Measurements from ENCODE around the gene BCAS3. TPM values are rescaled to one million over a fixed set of nuclear protein-coding genes. Genes with fewer than 3 reads are reported as not detected.

BCAS3 gene
- total RNA-seq, 2 donors from 2014 or later, result 44.1 to 71.5 TPM

DNA sequence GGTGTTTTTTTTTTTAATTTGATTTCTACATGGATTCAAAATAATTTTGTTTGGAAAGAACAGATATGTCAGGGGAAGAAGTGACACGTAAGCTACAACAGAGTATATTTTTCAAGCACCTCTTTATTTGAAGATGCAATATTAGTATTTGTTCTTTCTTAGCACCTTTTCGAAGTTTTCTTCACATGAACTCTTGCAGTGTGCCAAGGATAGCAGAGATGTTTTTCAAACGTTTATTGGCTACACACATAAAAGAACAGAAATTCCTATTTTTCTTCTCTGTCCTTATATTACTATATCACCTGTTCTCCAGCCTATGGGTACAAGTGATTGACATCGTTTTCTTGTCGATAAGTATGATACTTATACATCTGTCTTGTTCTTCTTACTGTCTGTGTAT is 529.3 kb downstream of the BCAS3 start:
- ATAC-seq (no peak), DNase-seq (no peak)
- intact Hi-C loops (cut with DNase I), result no loop called here
- Histone ChIP-seq H3K4me1 (peaks cover 11% of the 10 kb centered on the region), H3K27ac (no peak overlapping the region), H3K9me3 (no peaks in the 10 kb centered on the region), H3K27me3 (no peaks in the 10 kb centered on the region), H3K36me3 (replicated peaks in 1 of 2; ENCODE audit: insufficient read depth in 1 of 2, low read depth in 2 of 2) (no peaks in the 10 kb centered on the region), H3K4me3 (no peak overlapping the region)
- TF ChIP-seq POLR2A (IDR thresholded peaks at IDR 0.05), result no peak
- TF ChIP-seq, protein P1, sequence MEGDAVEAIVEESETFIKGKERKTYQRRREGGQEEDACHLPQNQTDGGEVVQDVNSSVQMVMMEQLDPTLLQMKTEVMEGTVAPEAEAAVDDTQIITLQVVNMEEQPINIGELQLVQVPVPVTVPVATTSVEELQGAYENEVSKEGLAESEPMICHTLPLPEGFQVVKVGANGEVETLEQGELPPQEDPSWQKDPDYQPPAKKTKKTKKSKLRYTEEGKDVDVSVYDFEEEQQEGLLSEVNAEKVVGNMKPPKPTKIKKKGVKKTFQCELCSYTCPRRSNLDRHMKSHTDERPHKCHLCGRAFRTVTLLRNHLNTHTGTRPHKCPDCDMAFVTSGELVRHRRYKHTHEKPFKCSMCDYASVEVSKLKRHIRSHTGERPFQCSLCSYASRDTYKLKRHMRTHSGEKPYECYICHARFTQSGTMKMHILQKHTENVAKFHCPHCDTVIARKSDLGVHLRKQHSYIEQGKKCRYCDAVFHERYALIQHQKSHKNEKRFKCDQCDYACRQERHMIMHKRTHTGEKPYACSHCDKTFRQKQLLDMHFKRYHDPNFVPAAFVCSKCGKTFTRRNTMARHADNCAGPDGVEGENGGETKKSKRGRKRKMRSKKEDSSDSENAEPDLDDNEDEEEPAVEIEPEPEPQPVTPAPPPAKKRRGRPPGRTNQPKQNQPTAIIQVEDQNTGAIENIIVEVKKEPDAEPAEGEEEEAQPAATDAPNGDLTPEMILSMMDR (IDR thresholded peaks at IDR 0.05), result no peak
- 90 to 96% methylated on average over 5 of the region's 5 CpGs for WGBS, 2 donors

DNA sequence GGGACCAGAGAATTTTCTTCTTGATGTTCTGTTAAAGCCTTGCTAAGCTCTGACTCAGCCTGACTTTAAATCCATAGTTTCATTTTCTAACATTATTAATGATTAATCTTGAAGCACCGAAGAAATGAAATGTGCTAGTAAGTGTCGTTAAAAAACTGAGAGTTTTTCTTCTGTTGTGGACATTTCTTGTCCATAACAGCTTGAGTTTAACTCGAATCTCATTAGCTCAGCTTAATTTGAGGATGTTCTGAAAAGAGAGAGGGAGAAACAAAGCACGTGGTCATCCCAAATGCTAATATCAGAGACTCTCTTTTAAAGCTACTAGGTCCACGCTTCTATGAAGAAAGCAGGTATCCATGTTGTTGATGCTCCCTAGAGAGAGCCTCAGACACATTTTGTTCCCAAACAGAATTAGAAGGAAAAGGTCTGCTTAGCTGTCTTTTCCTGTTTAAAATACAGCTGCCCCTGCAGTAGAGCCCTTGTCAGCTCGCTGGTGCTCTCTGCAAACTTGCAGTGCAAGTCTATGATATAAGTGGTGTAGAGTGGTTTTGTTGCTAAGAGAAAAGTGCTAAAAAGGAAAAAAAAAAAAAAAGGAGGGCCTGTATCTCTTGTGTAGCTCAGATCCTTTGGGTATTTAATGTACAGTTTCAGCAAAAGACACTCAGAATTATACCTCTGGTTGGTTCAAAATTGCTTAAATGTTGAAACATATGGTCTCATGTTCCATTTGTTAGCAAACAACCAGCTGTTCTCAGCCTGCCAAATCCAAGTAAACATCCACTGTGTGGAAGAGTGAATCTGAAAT is 530.9 kb downstream of the BCAS3 start:
- peak; percentile 81 for ATAC-seq

DNA sequence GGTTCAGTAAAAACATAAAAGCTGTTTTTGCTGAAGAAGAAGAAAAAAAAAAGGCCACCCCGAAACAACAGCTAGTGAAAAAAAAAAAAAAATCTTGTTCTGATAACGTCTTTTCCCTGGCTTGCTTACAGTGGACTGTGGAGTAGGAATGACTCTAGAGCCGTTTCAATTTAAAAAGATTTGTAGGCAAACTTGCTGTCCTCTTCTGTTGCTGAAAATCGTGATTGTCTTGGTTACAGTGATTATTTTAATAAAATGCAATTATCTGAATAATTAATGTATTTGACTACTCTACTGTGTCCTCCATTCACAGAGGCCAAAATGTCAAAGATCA is 531.4 kb downstream of the BCAS3 start:
- H3K4me3 ChIP-seq, result no peak overlapping the region
- H3K36me3 ChIP-seq (replicated peaks in 1 of 2; ENCODE audit: insufficient read depth in 1 of 2, low read depth in 2 of 2), result no peaks in the 10 kb centered on the region
- intact Hi-C loops (cut with DNase I), result no loop called here
- H3K9me3 ChIP-seq, result no peaks in the 10 kb centered on the region
- TF ChIP-seq, protein P1 (IDR thresholded peaks at IDR 0.05), result no peak
- no peak for TF ChIP-seq POLR2A (IDR thresholded peaks at IDR 0.05)
- H3K4me1 ChIP-seq, result peaks cover 11% of the 10 kb centered on the region
- DNase-seq, result no peak
- no peaks in the 10 kb centered on the region for H3K27me3 ChIP-seq
- ATAC-seq, result peak; percentile 36
- H3K27ac ChIP-seq, result peak overlapping the region in 3 of 4 donors; percentile 60 to 75 (median 69)
- 27 to 36% methylated on average over 4 of the region's 4 CpGs for WGBS, 2 donors

More for the DNA sequence above, 530.9 kb downstream of the BCAS3 start:
- TF ChIP-seq, protein P1 (IDR thresholded peaks at IDR 0.05), result no peak
- peak in 1 of 3 donors; percentile 38 for TF ChIP-seq POLR2A (IDR thresholded peaks at IDR 0.05)
- Histone ChIP-seq H3K27ac (peak overlapping the region in 3 of 4 donors; percentile 60 to 75 (median 69)), H3K4me3 (peak overlapping the region in 1 of 2 donors; percentile 23), H3K9me3 (no peaks in the 10 kb centered on the region), H3K36me3 (replicated peaks in 1 of 2; ENCODE audit: insufficient read depth in 1 of 2, low read depth in 2 of 2) (no peaks in the 10 kb centered on the region), H3K4me1 (peaks cover 11% of the 10 kb centered on the region), H3K27me3 (no peaks in the 10 kb centered on the region)
- WGBS, 2 donors, result 15 to 17% methylated on average over 6 of the region's 6 CpGs
- intact Hi-C loops (cut with DNase I), result no loop called here
- peak in 2 of 4 donors; percentile 16 to 30 for DNase-seq

DNA sequence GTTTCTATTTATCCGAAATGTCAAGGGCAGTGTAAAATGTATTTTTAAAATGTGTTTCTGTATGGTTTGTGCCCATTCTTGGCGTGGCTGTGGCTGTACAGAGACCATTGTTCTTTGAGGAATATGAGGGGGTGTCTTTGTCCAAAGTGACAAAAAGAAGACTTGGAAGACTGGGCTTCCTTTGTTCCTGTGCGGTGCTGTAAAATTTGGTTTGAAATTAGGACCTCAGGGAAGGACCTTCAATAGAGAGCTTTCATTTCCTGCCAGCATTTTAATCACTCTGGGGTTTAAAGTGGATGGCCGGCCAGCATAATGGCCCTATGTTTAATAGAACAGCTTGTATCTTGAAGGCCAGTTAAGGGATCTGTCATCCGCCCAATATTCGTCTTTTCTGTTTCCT is 531.9 kb downstream of the BCAS3 start:
- DNase-seq (peak in 1 of 4 donors; percentile 9), ATAC-seq (no peak)
- intact Hi-C loops (cut with DNase I), result no loop called here
- H3K9me3 ChIP-seq, result no peaks in the 10 kb centered on the region
- H3K4me1 ChIP-seq, result peaks cover 11% of the 10 kb centered on the region
- no peaks in the 10 kb centered on the region for H3K27me3 ChIP-seq
- 56 to 71% methylated on average over 6 of the region's 6 CpGs for WGBS, 2 donors
- no peak overlapping the region for H3K4me3 ChIP-seq
- peak overlapping the region in 1 of 4 donors; percentile 75 for H3K27ac ChIP-seq
- TF ChIP-seq, protein P1 (IDR thresholded peaks at IDR 0.05), result no peak
- no peak for TF ChIP-seq POLR2A (IDR thresholded peaks at IDR 0.05)
- H3K36me3 ChIP-seq (replicated peaks in 1 of 2; ENCODE audit: insufficient read depth in 1 of 2, low read depth in 2 of 2), result no peaks in the 10 kb centered on the region

DNA sequence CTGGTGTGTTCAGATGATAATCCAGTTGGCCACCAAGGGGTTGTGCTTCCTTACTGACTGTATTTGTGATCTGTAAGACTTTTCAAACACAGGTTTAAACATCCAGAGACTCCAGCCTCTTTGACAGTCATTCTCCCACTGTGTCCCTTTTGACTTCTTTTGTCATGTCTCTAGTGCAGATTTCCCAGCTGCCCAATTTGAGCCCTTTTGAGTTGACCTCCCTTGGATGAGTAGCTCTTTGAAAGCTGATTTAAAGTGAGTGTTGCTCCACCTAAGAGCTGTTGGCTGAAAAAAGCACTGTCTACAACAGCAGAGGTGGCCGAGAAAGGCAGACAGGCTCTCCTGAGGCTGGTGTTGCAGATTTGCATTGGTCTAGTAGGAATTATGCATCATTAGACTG is 533.6 kb downstream of the BCAS3 start:
- intact Hi-C loops (cut with DNase I), result no loop called here
- Histone ChIP-seq H3K27ac (no peak overlapping the region), H3K9me3 (no peaks in the 10 kb centered on the region), H3K4me1 (peaks cover 11% of the 10 kb centered on the region), H3K27me3 (no peaks in the 10 kb centered on the region), H3K4me3 (no peak overlapping the region), H3K36me3 (replicated peaks in 1 of 2; ENCODE audit: insufficient read depth in 1 of 2, low read depth in 2 of 2) (no peaks in the 10 kb centered on the region)
- DNase-seq (no peak), ATAC-seq (no peak)
- TF ChIP-seq POLR2A (IDR thresholded peaks at IDR 0.05), result no peak
- TF ChIP-seq, protein P1 (IDR thresholded peaks at IDR 0.05), result no peak
- 100% methylated on average over 1 of the region's 1 CpG for WGBS, 2 donors

Measured in body of pancreas (tissue), 4 donors.